ENCODE measurements around the gene FCMR. TPM values are rescaled to one million over a fixed set of nuclear protein-coding genes. Genes with fewer than 3 reads are reported as not detected.

Gene FCMR
- total and polyA plus RNA-seq, 10 of the 15 experiments (the other 5 are each of a cell fraction or from before 2014, with no cell fraction given), result 79.7 to 245 (median 123) TPM

DNA sequence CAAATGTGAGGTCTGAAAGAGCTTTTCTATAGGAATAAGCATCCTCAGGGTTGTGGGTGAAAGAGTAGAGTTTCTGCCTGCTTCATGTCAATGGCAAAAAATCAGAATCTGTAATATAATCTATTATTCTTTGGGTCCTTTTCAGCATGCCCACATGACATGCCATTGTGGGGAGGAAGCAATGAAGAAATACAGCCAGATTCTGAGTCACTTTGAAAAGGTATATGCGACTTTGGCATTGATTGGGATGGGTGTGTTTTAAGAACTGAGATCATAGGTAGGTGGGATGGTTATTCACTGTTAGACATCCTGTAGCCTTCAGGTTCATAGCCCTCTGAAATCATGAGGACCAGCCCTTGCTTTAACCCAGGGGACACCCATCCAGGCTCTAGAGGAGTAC, 54.5 kb downstream of the FCMR start:
- CTCF ChIA-PET, result interaction anchor here (0.6 to 7.3 kb wide), 7 partner anchors 10 to 239 kb away, joined by 3 to 100 read pairs (median 16); no protein-coding TSS in a partner anchor
- RAD21 ChIA-PET (ENCODE audit: unreplicated experiment), result interaction anchor here (0.6 to 1.5 kb wide), 6 partner anchors 32 to 132 kb away, joined by 3 read pairs; no protein-coding TSS in a partner anchor
- TF ChIP-seq WRNIP1 (IDR thresholded peaks at IDR 0.05; ENCODE audit: borderline replicate concordance, low read depth, low read length) (no peak), MYB (IDR thresholded peaks at IDR 0.05; ENCODE audit: borderline replicate concordance, low read depth, low read length) (no peak), NR2F1 (conservative IDR thresholded peaks at IDR 0.05) (no peak), CBFB (IDR thresholded peaks at IDR 0.05; ENCODE audit: low read depth) (no peak), ZSCAN29 (IDR thresholded peaks at IDR 0.05) (no peak), SUZ12 (IDR thresholded peaks at IDR 0.05; ENCODE audit: unreplicated experiment) (no peak), EGR1 (IDR thresholded peaks at IDR 0.05; ENCODE audit: borderline replicate concordance in 1 of 2, low read depth in 2 of 2, low read length in 2 of 2) (no peak), EP300 (IDR thresholded peaks at IDR 0.05; ENCODE audit: borderline replicate concordance in 1 of 2, control insufficient read depth in 1 of 2, low read depth in 2 of 2, low read length in 2 of 2) (no peak), MXI1 (IDR thresholded peaks at IDR 0.05; ENCODE audit: low read depth, low read length) (no peak)
- TF ChIP-seq, protein P1, sequence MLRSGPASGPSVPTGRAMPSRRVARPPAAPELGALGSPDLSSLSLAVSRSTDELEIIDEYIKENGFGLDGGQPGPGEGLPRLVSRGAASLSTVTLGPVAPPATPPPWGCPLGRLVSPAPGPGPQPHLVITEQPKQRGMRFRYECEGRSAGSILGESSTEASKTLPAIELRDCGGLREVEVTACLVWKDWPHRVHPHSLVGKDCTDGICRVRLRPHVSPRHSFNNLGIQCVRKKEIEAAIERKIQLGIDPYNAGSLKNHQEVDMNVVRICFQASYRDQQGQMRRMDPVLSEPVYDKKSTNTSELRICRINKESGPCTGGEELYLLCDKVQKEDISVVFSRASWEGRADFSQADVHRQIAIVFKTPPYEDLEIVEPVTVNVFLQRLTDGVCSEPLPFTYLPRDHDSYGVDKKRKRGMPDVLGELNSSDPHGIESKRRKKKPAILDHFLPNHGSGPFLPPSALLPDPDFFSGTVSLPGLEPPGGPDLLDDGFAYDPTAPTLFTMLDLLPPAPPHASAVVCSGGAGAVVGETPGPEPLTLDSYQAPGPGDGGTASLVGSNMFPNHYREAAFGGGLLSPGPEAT (IDR thresholded peaks at IDR 0.05; ENCODE audit: low read depth), result no peak
- Histone ChIP-seq H3K4me2 (ENCODE audit: control insufficient read depth, insufficient read depth) (no peak overlapping the region), H3K4me1 (ENCODE audit: control insufficient read depth, insufficient read depth, low read length) (no peaks in the 10 kb centered on the region), H3K27ac (ENCODE audit: control insufficient read depth, insufficient read depth) (no peak overlapping the region), H3K27me3 (replicated peaks in 1 of 2; ENCODE audit: control insufficient read depth in 2 of 2, insufficient read depth in 2 of 2, low read length in 1 of 2) (peaks cover 0 to 2% of the 10 kb centered on the region in 2 experiments; a peak in 1 of 4 replicates), H3K9me3 (replicated peaks; ENCODE audit: control insufficient read depth, insufficient read depth, low read length) (no peaks in the 10 kb centered on the region; the same call in 2 of the 3 replicates), H3K9ac (ENCODE audit: control insufficient read depth, insufficient read depth, low read length) (no peak overlapping the region), H2AFZ (ENCODE audit: control insufficient read depth, low read depth, low read length) (no peak overlapping the region), H3K36me3 (ENCODE audit: control insufficient read depth in 2 of 2, insufficient read depth in 2 of 2, low read length in 1 of 2) (no peaks in the 10 kb centered on the region), H3K4me3 (no peak overlapping the region), H4K20me1 (ENCODE audit: control insufficient read depth, insufficient read depth) (no peaks in the 10 kb centered on the region), H3K79me2 (ENCODE audit: control insufficient read depth, insufficient read depth, low read length) (no peaks in the 10 kb centered on the region)
- intact Hi-C loops (cut with micrococcal nuclease; ENCODE audit: unreplicated experiment), result no loop called here
- FAIRE-seq (no peak), DNase-seq (ENCODE audit: low read depth, low spot score) (no peak), ATAC-seq (no peak)
- POLR2A ChIA-PET, result no interaction called here
- in situ Hi-C loops (cut with MboI), result loop anchor here (5.0 kb wide), 1 partner anchor 115 kb away; no protein-coding TSS in a partner anchor
- WGBS (ENCODE audit: insufficient coverage, insufficient replicate concordance, low lambda C conversion rate, missing lambda C conversion rate), result 5% methylated on average over 1 of the region's 1 CpG
- SMC1A ChIA-PET (ENCODE audit: uncharacterized antibody, unreplicated experiment), result interaction anchor here (0.6 to 3.4 kb wide), 7 partner anchors 32 to 183 kb away, joined by 3 to 16 read pairs (median 4); no protein-coding TSS in a partner anchor
- BruUV-seq (replicated peaks), result no TSS peak

Measured in GM12878 (cell line).